H9 (cell line): ENCODE measurements around the gene TTC31. TPM values are rescaled to one million over a fixed set of nuclear protein-coding genes. Genes with fewer than 3 reads are reported as not detected.
"Not testable (repeated sequence)": the region's sequence is repeated elsewhere in the genome, so short reads cannot be mapped to it uniquely, and the experiment has no call there.

ENCODE experiments used
- DNase-seq: peaks from one replicate; pipeline ENCODE4 v3.0.0-alpha.2; 2017
- H2AFZ ChIP-seq: one replicate; pipeline ENCODE4 v1.6.1; 2013; ENCODE audit warnings: mild to moderate bottlenecking, low read length, control low read depth, moderate library complexity
- H2AK5ac ChIP-seq: 2 replicates; pipeline ENCODE4 v1.6.1; 2013; ENCODE audit warnings: low read length, control low read depth, mixed read lengths; ENCODE audit not compliant: insufficient read length
- H2BK120ac ChIP-seq: one replicate; pipeline ENCODE4 v1.6.1; 2013; ENCODE audit warnings: low read depth, mild to moderate bottlenecking, low read length, control low read depth, inconsistent platforms; ENCODE audit not compliant: poor library complexity, severe bottlenecking
- H2BK12ac ChIP-seq: 2 replicates; pipeline ENCODE4 v1.6.1; 2013; ENCODE audit warnings: low read length, control low read depth, mixed read lengths, low read depth; ENCODE audit not compliant: insufficient read length
- H2BK15ac ChIP-seq: 2 replicates; pipeline ENCODE4 v1.6.1; 2013; ENCODE audit warnings: low read depth, low read length, control low read depth
- H2BK20ac ChIP-seq: one replicate; pipeline ENCODE4 v1.6.1; 2013; ENCODE audit warnings: low read depth, mild to moderate bottlenecking, low read length, control low read depth, inconsistent platforms; ENCODE audit not compliant: poor library complexity, severe bottlenecking
- H2BK5ac ChIP-seq: 2 replicates; pipeline ENCODE4 v1.6.1; 2013; ENCODE audit warnings: low read length, control low read depth, mixed read lengths; ENCODE audit not compliant: insufficient read length
- H3K14ac ChIP-seq: 2 replicates; pipeline ENCODE4 v1.6.1; 2013; ENCODE audit warnings: low read length, control low read depth; ENCODE audit not compliant: insufficient read depth
- H3K18ac ChIP-seq: 2 replicates; pipeline ENCODE4 v1.6.1; 2013; ENCODE audit warnings: low read depth, mild to moderate bottlenecking, mixed read lengths, low read length, control low read depth; ENCODE audit not compliant: insufficient read length
- H3K23ac ChIP-seq: 2 replicates; pipeline ENCODE4 v1.6.1; 2013; ENCODE audit warnings: low read length, control low read depth, mixed read lengths, low read depth; ENCODE audit not compliant: insufficient read length
- H3K23me2 ChIP-seq: 2 replicates; pipeline ENCODE4 v1.6.1; 2013; ENCODE audit warnings: low read depth, mild to moderate bottlenecking, mixed read lengths, low read length, control low read depth; ENCODE audit not compliant: insufficient read length, poor library complexity, severe bottlenecking
- H3K27ac ChIP-seq: 2 replicates; pipeline ENCODE4 v1.5.1; 2013; ENCODE audit warnings: low read length, control low read depth, mixed read lengths, low read depth; ENCODE audit not compliant: insufficient read length
- H3K27me3 ChIP-seq: 2 replicates; pipeline ENCODE4 v1.6.1; 2013; ENCODE audit warnings: low read length, control low read depth, inconsistent platforms; ENCODE audit not compliant: insufficient read depth
- H3K4ac ChIP-seq: 2 replicates; pipeline ENCODE4 v1.6.1; 2013; ENCODE audit warnings: low read depth, mild to moderate bottlenecking, control low read depth, inconsistent platforms, low read length, moderate library complexity
- H3K4me1 ChIP-seq: 2 replicates; pipeline ENCODE4 v1.6.1; 2013; ENCODE audit warnings: low read length, control low read depth, inconsistent platforms; ENCODE audit not compliant: insufficient read depth
- H3K4me2 ChIP-seq: 2 replicates; pipeline ENCODE4 v1.6.1; 2013; ENCODE audit warnings: low read length, control low read depth, mixed read lengths; ENCODE audit not compliant: insufficient read length, insufficient read depth
- H3K56ac ChIP-seq: 2 replicates; pipeline ENCODE4 v1.6.1; 2013; ENCODE audit warnings: low read depth, mild to moderate bottlenecking, mixed read lengths, low read length, control low read depth; ENCODE audit not compliant: insufficient read length
- H3K79me1 ChIP-seq: 2 replicates; pipeline ENCODE4 v1.6.1; 2013; ENCODE audit warnings: low read depth, mild to moderate bottlenecking, moderate library complexity, low read length, control low read depth, inconsistent platforms; ENCODE audit not compliant: insufficient read depth, poor library complexity, severe bottlenecking
- H3K79me2 ChIP-seq: 2 replicates; pipeline ENCODE4 v1.6.1; 2013; ENCODE audit warnings: low read length, control low read depth, inconsistent platforms; ENCODE audit not compliant: insufficient read depth
- H3K9ac ChIP-seq: 2 replicates; pipeline ENCODE4 v1.6.1; 2013; ENCODE audit warnings: low read length, control low read depth, mixed read lengths; ENCODE audit not compliant: insufficient read length; ENCODE audit errors: extremely low read depth
- H3K9me3 ChIP-seq: one replicate; pipeline ENCODE4 v1.6.1; 2013; ENCODE audit warnings: low read depth, low read length, inconsistent platforms; ENCODE audit not compliant: control insufficient read depth
- H3T11ph ChIP-seq: one replicate; pipeline ENCODE4 v1.6.1; 2013; ENCODE audit warnings: mild to moderate bottlenecking, low read length, control low read depth, inconsistent platforms
- H4K20me1 ChIP-seq: one replicate; pipeline ENCODE4 v1.6.1; 2013; ENCODE audit not compliant: control insufficient read depth, insufficient read length, insufficient read depth
- H4K5ac ChIP-seq: 2 replicates; pipeline ENCODE4 v1.6.1; 2013; ENCODE audit warnings: low read depth, mild to moderate bottlenecking, mixed read lengths, low read length, control low read depth; ENCODE audit not compliant: insufficient read length
- H4K8ac ChIP-seq: replicated peaks from 2 replicates; pipeline ENCODE4 v1.6.1; 2013; ENCODE audit warnings: low read length, control low read depth, mixed read lengths, low read depth; ENCODE audit not compliant: insufficient read length
- H4K91ac ChIP-seq: 2 replicates; pipeline ENCODE4 v1.6.1; 2013; ENCODE audit warnings: low read depth, mild to moderate bottlenecking, moderate library complexity, mixed read lengths, low read length, control low read depth; ENCODE audit not compliant: insufficient read length
- H3K27ac Mint-ChIP-seq, 3 experiments: 2 replicates in 2 of 3; 3 replicates in 1 of 3; pipeline ENCODE4 v1.8.0; 2020 to 2021; ENCODE audit warnings: mixed read lengths in 3 of 3, mild to moderate bottlenecking in 1 of 3, moderate library complexity in 1 of 3
- H3K27me3 Mint-ChIP-seq: 2 replicates; pipeline ENCODE4 v1.8.0; 2021; ENCODE audit warnings: low read depth, mild to moderate bottlenecking, moderate library complexity, mixed read lengths
- H3K36me3 Mint-ChIP-seq, 3 experiments: 2 replicates in 2 of 3; 3 replicates in 1 of 3; pipeline ENCODE4 v1.8.0; 2020 to 2021; ENCODE audit warnings: low read depth in 3 of 3, mixed read lengths in 3 of 3; ENCODE audit not compliant: insufficient read depth in 1 of 3
- H3K4me1 Mint-ChIP-seq, 2 experiments: 2 replicates each; pipeline ENCODE4 v1.8.0; 2020; ENCODE audit warnings: mixed read lengths in 2 of 2
- H3K4me3 Mint-ChIP-seq, 2 experiments: 2 replicates in 1 of 2; 3 replicates in 1 of 2; pipeline ENCODE4 v1.8.0; 2020 to 2021; ENCODE audit warnings: mild to moderate bottlenecking in 2 of 2, mixed read lengths in 2 of 2, moderate library complexity in 1 of 2
- H3K9me3 Mint-ChIP-seq, 2 experiments: 2 replicates in 1 of 2; 3 replicates in 1 of 2; pipeline ENCODE4 v1.8.0; 2020; ENCODE audit warnings: mild to moderate bottlenecking in 2 of 2, mixed read lengths in 2 of 2, moderate library complexity in 1 of 2
- CTCF ChIP-seq: fragments of 200-600 bp; sonication (generic); conservative IDR thresholded peaks from 3 replicates; pipeline ENCODE4 v1.8.0; 2021; ENCODE audit warnings: antibody characterized with exemption, mild to moderate bottlenecking
- WGBS: extraction: QIAGEN DNeasy Blood & Tissue Kit; methylation state at CpG from one replicate; pipeline ENCODE4 v1.1.7; 2013; ENCODE audit warnings: missing lambda C conversion rate, low lambda C conversion rate, mixed read lengths; ENCODE audit not compliant: insufficient read length; ENCODE audit errors: extremely low coverage; 5-methylcytosine and 5-hydroxymethylcytosine counted together
- total RNA-seq: library from RNA; stranded (reverse); gene quantifications from 2 replicates; pipeline ENCODE4 v1.2.1, GENCODE V29; 2021

TTC31 gene
- total RNA-seq, 1 experiment from 2014 or later = 33.3 TPM

- not testable (repeated sequence) for H3K4me1 ChIP-seq, DNase-seq, H3K9me3 ChIP-seq, H4K5ac ChIP-seq, H4K8ac ChIP-seq, H3K23ac ChIP-seq, H2BK20ac ChIP-seq, H2BK120ac ChIP-seq, H2AK5ac ChIP-seq, H4K91ac ChIP-seq, H3K9me3 Mint-ChIP-seq, H3K56ac ChIP-seq, H2BK5ac ChIP-seq, H3K18ac ChIP-seq, H3T11ph ChIP-seq, H4K20me1 ChIP-seq, H2BK15ac ChIP-seq, H3K14ac ChIP-seq, H3K79me1 ChIP-seq, H2BK12ac ChIP-seq, H3K27me3 ChIP-seq, H3K4ac ChIP-seq
- H3K9ac ChIP-seq = peak overlapping the region; percentile 15
- H3K27ac ChIP-seq = peak overlapping the region; percentile 13
- Mint-ChIP-seq H3K4me3 (peak overlapping the region; percentile 95 to 99), H3K27ac (peak overlapping the region; percentile 37 to 98 (median 95); a peak in 5 of 7 replicates), H3K36me3 (peaks cover 4 to 16% (median 14%) of the 10 kb centered on the region in 3 experiments), H3K4me1 (peaks cover 23 to 25% of the 10 kb centered on the region in 2 experiments), H3K27me3 (peaks cover 20% of the 10 kb centered on the region)
- peak overlapping the region; percentile 48 for H2AFZ ChIP-seq
- peaks cover 11% of the 10 kb centered on the region for H3K23me2 ChIP-seq
- no CpG with 5 or more reads among the region's 16 CpGs for WGBS
- peaks cover 18% of the 10 kb centered on the region; the same call in 1 of the 2 replicates for H3K79me2 ChIP-seq
- peak overlapping the region; percentile 80 for H3K4me2 ChIP-seq
- 0 out of 3 replicates have a peak, but pooled peaks have one; percentile 6 for TF ChIP-seq CTCF
These were observed 40.2 kb upstream of the TTC31 start for GRCh38 chr2:74442483-74443297.
